GM19397 (cell line): Measurements from ENCODE around the gene SESTD1.

Experiments
- ATAC-seq: cut with Tn5 transposase; IDR thresholded peaks from one replicate; pipeline ENCODE4 v1.9.1; 2021; ENCODE audit warnings: mild to moderate bottlenecking, moderate library complexity; ENCODE audit not compliant: unreplicated experiment

SESTD1 gene, protein sequence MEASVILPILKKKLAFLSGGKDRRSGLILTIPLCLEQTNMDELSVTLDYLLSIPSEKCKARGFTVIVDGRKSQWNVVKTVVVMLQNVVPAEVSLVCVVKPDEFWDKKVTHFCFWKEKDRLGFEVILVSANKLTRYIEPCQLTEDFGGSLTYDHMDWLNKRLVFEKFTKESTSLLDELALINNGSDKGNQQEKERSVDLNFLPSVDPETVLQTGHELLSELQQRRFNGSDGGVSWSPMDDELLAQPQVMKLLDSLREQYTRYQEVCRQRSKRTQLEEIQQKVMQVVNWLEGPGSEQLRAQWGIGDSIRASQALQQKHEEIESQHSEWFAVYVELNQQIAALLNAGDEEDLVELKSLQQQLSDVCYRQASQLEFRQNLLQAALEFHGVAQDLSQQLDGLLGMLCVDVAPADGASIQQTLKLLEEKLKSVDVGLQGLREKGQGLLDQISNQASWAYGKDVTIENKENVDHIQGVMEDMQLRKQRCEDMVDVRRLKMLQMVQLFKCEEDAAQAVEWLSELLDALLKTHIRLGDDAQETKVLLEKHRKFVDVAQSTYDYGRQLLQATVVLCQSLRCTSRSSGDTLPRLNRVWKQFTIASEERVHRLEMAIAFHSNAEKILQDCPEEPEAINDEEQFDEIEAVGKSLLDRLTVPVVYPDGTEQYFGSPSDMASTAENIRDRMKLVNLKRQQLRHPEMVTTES

GRCh38 chr2:179264368-179265081 is at the start of gene SESTD1:
Gene SESTD1 (minus strand): TSS chr2:179264832. CDS start chr2:179191841, 72,991 bp downstream.
- peak; percentile 76 for ATAC-seq

DNA sequence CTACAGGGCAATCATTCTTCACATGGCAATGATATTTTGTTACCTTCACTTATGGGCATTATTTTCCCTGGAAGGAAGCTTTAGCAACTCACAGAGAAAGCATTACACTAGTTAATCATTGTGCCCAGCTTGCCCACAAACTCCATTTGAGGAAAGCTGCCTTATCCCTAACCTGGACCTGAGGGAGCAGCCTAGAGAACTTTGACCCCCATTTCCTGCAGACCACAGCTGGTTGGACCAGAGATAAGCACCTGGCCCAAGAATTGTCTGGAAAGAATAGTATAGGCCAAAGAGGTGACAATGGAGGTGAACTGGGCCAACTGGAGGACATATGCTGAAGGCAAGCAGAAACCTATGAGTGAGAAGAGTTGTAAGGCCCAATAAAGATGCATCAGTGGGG is 48.4 kb upstream of the SESTD1 start:
- ATAC-seq = no peak

DNA sequence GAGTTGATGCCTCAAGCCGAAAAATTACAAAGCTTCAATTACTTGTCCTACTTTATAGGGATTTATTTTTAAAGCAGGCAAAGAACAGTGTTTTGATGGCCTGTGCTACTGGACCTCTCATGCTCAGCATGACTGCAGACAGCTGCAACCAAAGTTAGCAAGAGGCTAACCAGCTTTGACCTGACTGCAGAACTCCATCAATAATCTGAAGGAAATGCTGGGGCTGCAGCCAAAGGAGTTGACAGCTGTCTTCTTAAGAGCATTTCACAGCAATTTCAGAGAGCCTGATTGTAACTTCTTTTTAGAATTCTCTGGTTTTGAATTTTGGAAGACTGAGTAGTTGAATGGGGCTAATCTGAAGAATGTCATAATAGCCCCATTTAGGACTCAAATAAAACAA is 46.5 kb upstream of the SESTD1 start:
- ATAC-seq = no peak

DNA sequence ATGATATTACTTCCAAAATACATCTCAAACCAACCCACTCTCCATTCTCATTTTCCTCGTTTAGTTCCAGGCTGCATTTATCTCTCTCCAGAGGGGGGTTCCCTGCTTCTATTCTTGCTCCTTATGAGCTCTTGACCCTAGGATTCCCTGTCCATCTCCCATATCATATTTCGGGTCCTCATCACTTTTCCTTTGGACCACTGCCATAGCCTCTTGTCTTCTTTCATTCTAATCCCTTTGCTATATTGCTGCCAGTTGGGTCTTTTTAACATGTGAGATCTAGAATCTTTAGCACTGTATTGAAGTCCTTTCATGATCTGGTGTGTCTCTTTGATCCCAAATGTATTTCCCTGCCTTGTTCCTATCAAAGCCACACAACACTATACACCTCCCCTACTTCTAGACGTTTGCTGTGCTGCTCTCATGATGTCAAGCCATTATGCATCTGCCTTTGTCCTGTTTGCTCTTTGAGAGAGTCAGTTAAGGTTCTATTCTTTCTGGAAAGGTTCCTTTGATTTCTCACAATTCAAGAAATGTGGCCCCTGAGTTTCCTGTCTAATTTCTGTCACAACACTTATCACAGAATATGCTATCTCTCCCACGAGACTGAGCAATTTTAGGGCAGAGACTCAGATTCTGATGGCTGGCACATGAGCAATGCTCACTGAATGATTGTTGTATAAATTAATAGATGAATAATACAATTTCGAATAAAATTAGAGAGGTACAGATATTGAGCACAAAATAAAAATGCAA is 43.2 kb upstream of the SESTD1 start:
- no peak for ATAC-seq

DNA sequence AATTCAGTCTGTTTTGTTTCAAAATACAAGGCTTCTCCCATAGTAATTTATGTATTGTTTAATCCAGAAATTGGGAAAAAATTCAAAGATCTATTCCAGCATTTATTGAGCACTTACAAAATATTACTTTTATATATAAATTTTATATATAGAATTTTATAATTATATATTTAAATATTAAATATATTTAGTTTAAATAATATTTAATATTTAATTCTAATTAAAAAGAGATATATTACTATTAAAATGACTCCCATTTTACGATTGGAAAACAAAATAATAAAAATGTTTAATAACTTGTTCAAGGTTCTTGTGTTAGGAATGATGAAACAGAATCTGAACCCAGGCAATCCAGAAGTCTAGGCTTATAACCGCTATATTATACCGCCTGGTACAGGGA is 40.5 kb upstream of the SESTD1 start:
- no peak for ATAC-seq

GRCh38 chr2:179304424-179304823 is 39.8 kb upstream of the SESTD1 start:
- ATAC-seq = no peak

- no peak for ATAC-seq
These were observed 38.3 kb upstream of the SESTD1 start for GRCh38 chr2:179302764-179303571.

DNA sequence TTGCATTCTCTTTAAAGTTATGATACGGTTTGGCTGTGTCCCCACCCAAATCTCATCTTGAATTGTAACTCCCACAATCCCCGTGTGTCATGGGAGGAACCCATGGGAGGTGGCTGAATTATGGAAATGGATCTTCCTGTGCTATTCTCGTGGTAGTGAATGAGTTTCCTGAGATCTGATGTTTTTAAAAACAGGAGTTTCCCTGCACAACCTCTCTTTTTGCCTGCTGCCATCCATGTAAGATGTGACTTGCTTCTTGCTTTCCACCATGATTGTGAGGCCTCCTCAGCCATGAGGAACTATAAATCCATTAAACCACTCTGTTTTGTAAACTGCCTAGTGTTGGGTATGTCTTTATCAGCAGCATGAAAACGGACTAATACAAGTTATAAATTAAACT is 37.5 kb upstream of the SESTD1 start:
- ATAC-seq = no peak

- ATAC-seq = no peak
These were observed 34.0 kb upstream of the SESTD1 start for GRCh38 chr2:179298666-179299065.

DNA sequence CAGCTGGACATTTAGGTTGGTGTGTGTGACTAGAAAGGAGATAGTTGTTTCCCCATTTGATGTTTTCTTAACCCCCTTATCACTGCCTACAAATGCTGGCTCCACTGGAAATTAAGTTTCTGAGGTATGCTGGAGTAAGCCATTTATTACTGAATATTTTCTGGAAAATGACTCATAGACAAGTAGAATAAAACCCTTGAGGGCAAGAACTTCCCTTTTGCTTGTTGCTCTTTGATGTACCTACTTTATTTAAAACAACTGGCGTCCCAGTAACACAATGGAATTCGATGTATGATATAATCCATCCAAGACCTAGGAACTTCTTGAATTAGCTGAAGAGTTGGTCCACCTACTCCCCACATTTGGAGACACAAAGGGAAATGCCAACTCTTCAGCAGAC is 33.3 kb upstream of the SESTD1 start:
- ATAC-seq = no peak

- ATAC-seq = no peak
These were observed 25.7 kb upstream of the SESTD1 start for GRCh38 chr2:179290329-179290728.

GRCh38 chr2:179285060-179285459 is 20.4 kb upstream of the SESTD1 start:
- no peak for ATAC-seq

DNA sequence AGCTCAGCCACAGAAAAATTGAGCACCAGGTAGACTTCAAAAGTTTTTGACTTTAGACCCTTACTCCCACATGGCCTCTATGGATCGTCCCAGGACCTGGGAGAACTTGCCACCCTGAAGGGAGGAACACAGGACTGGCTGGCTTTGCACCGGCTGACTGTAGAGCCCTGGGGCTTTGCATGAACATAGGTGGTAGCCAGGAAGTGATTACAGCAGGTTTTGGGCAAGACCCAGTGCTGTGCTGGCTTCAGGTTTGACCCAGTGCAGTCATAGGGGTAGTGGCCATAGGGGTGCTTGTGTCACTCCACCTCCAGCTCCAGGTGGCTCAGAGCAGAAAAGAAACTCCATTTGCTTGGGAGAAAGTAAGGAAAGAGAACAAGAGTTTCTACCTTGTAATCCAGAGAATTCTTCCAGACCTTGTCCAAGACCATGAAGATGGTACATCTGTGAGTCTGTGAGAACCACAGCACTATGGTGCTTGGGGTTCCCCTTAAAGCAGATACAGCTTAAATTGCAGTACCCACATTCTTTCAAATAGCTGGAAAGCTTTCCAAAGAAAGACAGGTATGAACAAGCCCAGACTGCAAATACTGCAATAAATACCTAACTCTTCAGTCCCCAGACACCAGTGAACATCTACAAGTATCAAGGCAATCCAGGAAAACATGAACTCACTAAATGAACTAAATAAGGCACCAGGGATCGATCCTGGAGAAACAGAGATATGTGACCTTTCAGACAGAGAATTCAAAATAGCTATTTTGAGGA is 13.0 kb upstream of the SESTD1 start:
- no peak for ATAC-seq

GRCh38 chr2:179275253-179276012 is 10.8 kb upstream of the SESTD1 start:
- ATAC-seq = no peak

DNA sequence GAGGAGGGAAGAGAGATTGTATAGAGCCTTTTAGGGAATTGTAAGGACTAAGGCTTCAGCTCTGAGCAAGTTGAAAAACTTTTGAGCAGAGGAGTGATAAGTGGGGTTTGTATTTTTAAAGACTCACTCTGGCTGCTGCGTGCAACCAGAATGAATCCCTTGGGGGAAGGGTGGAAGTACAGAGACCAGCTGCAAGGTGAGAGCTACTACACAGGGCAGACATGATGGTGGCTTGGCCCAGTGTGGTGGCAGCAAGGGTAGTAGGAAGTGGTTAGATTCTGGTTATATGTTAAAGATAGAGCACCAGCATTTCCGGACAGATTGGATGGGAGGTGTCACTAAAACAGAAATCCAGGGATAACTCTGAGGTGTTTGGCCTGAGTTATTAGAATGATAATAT is 10.1 kb upstream of the SESTD1 start:
- ATAC-seq = peak; percentile 99

DNA sequence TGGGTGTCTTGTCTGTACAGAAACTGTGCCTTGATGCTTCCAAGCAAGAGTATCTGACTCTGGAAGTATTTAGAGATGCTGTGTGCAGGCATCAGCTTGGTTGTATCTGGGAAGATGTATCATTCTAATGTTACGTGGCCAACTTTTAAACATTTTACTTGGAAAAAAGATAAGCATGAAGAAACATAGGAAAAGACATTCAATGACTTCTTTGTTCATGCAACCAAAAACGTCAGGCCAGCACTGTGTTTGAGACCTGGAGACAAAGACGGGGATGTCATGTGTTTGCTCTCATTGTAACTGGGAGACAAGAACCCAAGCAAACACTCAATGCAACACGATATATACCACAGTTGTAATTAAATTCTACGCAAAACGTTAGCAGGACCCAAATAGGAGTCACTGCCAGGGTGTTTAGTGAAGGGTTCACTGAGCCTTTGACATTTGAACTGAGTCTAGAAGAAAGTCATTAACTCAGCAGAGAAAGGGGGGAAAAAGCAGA is 8.9 kb upstream of the SESTD1 start:
- no peak for ATAC-seq

GRCh38 chr2:179272406-179273192 is 8.0 kb upstream of the SESTD1 start:
- ATAC-seq = no peak

DNA sequence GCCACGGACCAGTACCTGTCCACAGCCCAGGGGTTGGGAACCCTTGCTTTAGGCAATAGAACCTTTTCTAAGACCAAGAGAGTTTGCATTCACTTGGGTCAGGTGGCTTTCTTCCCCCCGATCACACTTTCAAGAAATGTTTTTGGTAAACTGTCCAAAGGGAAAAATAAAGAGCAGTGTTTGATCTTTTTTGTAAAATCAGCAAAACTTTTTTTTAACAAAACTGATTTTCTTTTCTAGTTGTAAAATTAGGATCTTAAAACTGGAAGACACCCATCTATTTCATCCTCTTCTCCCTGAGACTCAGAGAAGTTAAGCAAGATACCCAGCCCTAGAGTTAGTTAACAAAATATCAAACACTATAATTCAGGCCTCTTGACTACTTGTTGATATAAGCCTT is 6.1 kb upstream of the SESTD1 start:
- ATAC-seq = no peak
